ENCODE results near the gene ABHD6.
"Not testable (repeated sequence)": the region's sequence is repeated elsewhere in the genome, so short reads cannot be mapped to it uniquely, and the experiment has no call there.

Gene ABHD6

DNA sequence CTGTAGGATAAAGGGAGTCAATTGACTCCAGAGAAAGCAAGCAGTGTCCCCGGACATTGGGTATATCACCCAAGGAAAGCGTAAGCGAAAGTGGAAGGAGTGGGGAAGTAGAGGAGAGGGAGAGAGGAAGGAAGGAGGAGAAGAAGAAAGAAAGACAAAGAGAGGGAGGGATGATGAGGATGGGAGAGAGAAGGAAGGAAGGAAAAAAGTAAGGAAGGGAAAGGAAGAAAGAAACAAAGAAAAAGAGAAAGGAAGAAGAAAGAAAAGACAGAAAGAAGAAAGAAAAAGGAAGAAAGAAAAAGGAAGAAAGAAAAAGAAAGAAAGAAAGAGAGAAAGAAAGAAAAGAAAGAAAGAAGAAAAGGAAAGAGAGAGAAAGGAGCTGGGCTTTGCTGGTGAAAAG, 27.7 kb upstream of the ABHD6 start:
- no peak for DNase-seq (ENCODE audit: low spot score)

DNA sequence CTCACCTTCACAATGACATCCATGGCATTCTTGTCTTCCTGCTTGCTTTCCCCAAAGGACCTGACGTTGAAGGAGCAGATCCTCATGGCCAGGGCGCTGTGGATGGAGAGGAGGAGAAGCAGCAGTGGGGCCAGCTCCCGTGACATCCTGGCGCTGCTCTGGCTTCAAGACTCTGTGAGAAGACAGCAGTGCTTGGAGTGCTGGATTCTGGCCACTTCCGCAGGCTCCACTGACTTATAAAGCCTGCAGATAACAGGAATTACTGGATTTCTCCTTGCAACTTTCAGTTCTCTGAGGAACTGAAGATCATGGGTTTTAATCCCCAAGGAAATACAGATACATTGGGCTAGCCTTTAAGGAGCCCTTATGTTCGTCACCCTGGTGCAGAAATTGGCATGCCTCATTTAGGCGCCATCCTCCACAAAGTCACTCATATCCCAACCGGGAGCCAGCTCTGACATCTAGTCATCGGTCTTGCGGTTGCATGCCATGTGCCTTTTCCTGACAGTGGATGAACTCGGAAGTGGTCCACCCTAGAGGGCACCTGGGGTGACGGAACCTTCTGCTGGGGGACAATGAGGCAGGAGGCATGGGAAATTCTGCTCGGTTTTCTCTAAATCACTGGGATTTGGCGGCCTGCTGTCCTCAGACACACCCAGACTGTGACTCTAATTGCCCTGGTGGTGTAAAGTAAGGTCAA, 26.7 kb upstream of the ABHD6 start, which contains the start of gene DNASE1L3:
Gene DNASE1L3, minus strand, starts transcription at position 212 of the 700 bp plus-strand sequence. Its CDS starts 66 bp downstream, at position 146.
- no peak for DNase-seq (ENCODE audit: low spot score)

DNA sequence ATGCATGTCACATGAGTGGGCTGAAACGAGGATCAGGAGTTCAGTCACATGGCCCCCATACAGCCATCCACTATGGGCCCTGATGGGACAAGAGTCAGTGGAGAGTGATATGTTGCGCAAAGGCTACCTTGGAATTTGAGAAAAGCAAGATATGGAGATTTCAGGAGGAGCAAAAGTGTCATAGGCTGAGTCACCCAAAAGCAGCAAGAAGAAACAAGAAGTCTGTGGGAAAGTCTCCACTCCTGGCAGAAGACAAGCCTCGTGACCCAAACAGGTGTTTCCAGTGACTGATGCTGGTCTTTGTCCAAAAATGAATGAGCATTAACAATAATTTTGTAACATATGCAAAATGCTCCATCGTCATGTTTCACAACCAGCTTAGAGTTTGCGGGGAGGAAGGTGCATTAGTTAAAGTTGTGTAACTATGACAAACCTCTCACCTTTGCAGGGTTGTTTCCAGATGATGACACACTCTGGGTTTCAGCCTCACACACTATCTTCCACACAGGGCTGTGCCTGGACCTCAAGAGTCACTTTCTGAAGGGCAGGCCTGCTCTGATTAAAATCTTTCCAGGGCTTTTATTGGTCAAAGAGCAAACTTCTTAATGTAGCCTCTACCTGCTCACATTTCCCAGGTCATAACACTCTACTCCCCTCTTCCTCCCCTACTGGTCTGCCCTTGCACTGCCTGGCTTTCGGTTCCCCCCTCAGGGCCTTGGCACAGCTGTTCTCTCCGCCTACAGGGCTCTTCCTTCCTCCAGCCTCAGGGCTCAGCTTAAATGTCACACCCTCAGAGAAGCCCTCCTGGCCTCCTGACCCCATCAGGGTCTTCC, 22.9 kb upstream of the ABHD6 start:
- DNase-seq (ENCODE audit: low spot score) = no peak

DNA sequence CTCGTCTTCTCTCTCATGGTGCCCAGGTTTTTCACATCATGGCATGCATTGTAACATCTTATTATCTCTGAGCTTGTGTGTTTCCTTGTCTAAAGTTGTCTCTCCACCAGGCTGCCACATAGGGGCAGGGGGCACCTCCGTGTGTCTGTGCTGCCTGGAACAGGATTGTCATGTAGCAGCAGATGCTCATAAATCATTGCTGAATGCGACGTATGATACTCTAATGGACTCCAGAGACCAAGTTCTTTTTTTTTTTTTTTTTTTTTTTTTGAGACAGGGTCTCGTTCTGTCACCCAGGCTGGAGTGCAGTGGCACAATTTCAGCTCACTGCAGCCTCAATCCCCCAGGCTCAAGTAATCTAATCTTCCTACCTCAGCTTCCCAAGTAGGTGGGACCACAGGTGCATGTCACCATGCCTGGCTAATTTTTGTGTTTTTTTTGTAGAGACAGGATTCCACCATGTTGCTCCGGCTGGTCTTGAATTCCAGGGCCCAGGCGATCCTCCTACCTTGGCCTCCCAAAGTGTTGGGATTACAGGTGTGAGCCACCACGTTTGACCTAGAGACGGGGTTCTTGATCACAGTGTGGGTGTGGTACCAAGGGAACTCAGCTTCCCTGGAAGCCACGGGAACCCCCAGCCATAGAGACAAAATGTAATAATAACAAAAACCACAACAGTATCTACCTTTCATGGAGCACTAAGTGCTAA, 22.1 kb upstream of the ABHD6 start:
- DNase-seq (ENCODE audit: low spot score) = no peak

DNA sequence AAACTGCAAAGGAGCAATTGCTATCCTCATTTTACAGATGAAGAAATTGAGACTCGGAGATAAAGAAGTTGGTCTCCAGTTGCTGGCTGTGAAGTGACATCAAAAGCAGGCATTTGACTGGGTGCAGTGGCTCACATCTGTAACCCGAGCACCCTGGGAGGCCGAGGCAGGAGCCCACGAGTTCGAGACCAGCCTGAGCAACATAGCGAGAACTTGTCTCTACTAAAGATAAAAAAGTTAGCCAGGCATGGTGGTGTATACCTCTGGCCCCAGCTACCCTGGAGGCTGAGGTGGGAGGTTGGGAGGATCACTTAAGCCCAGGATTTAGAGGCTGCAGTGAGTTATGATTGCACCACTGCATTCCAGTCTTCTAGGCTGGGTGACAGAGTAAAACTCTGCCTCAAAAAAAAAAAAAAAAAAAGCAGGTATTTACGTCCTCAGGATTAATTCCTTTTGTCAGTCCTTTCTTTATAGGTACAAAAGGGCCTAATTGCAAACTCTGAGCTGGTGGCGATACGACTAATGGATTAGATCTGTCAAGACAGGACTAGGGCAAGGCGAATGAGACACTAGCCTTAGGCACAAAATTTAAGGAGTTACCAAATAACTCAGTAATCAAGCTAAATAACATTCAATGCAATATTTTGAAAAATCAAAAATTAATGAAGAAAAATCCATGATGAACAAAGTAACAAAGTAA, 20.9 kb upstream of the ABHD6 start:
- DNase-seq (ENCODE audit: low spot score) = no peak

DNA sequence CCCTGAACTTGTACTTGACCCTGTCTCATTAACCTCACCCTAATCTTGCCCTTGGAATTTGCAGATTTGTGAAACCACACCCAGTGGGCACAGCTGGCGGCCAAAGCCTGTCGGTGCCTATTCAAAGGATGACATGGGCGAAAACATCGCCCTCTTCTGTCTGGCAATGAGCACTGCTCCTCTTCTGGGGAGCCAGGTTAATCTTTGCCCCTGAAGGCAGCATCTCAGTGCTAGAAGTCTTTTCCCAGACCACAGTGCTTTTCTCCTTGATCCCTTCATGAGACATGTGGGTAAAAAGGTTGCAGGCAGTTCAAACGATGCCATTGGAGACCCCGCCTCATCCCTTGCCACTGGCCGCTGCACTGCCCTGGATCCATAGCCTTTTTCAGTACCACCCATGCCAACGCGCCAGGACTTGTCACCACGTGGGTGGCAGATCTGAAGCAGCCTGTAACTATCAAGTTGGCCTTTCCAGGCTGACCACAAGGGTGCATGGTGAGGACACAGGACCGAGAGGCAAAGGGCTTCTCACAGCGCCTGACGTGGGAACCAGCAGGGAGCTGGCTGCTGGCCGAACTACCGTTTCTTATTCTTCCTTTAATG, 20.3 kb upstream of the ABHD6 start:
- peak; percentile 61 for DNase-seq (ENCODE audit: low spot score)

DNA sequence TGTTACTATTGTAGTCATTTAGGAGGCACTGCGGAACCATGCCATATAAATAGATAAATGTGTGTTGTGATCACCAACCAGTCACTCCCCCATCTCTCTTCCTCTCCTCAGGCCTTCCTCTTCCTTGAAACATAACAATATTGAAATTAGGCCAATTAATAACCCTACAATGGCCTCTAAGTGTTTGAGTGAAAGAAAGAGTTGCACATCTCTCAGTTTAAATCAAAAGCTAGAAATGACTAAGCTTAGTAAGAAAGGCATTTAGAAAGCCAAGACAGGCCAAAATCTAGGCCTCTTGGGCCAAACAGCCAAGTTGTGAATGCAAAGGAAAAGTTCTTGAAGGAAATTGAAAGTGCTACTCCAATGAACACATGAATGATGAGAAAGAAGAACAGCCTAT, 18.7 kb upstream of the ABHD6 start:
- no peak for DNase-seq (ENCODE audit: low spot score)

DNA sequence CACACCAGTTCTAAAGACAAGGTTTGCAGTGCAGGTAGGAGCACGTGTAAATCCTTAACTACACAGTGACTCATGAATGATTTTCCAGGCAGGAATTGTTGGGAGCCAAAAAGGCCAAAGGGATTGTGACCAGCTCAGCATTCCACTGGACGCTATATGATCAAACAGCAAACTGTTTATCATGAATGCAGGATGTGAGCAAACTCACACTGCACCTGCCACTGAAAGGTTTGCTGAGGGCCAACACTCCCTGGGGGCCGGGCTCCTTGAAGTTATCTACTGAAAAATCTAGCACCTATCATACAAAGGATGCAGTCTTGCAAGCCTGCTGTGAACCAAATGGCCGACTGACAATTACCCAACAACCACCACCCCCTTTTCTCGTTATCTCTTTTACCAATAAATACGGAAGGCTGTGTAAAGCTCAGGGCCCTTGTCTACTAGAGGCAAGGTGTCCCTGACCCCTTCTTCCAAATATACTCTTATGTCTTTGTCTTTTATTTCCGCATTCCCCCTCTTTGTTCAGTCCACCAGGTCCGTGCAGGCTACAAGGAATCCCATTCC, 15.3 kb upstream of the ABHD6 start:
- no peak for DNase-seq (ENCODE audit: low spot score)

DNA sequence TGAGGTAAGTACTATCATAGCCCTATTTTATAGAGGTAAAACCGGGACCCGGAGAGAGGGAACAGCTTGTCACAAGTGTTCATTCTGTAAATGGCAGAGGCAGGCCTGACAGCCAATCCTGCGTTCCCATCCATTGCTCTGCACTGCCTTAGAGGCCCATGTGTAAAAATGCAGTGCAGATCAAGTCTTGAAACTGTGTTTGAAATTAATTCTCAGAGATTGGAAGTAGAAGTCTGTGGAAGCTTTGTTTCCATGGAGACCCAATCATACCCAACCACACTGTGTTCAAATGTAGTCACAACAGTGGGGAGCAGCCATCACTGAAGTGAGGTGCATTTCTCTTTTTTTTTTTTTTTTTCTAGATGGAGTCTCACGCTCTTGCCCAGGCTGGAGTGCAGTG, 13.7 kb upstream of the ABHD6 start:
- DNase-seq (ENCODE audit: low spot score) = no peak

DNA sequence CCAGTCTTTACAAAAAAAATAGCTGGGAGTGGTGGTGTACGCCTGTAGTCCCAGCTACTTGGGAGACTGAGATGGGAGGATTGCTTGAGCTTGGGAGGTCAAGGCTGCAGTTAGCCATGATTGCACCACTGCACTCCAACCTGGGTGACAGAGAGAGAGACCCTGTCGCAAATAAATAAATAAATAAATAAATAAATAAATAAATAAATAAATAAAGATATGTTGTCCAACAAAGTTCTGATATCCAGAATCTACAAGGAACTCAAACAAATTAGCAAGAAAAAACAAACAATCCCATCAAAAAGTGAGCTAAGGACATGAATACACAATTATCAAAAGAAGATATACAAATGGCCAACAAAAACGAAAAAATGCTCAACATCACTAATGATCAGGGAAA, 9.7 kb upstream of the ABHD6 start:
- DNase-seq (ENCODE audit: low spot score) = not testable (repeated sequence)

DNA sequence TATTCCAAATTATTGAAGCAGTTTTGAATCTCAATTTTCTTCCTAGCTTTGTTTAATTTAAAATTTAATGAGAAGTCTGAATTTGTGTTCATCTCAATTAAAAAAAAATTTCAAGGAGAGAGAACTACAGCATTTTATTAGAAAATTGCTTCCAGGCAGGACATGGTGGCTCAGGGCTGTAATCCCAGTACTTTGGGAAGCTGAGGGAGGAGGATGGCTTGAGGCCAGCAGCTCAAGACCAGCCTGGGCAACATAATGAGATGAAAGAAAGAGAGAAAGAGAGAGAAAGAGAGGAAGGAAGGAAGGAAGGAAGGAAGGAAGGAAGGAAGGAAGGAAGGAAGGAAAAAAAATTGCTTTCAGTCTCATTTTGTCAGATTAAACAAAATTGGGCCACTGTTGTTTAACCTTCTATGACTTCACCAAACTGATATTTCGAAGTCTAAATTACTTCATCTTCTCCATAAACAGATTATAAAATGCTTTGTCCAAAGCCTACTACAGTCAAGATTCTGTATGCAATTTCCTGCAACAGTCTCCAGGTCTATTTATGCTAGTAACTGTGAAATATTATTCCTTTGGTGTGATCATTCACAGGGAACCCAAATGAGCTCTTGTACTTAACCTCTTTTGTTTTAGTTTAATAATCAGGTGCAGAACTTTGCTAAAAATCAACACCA, 6.6 kb upstream of the ABHD6 start:
- no peak for DNase-seq (ENCODE audit: low spot score)

DNA sequence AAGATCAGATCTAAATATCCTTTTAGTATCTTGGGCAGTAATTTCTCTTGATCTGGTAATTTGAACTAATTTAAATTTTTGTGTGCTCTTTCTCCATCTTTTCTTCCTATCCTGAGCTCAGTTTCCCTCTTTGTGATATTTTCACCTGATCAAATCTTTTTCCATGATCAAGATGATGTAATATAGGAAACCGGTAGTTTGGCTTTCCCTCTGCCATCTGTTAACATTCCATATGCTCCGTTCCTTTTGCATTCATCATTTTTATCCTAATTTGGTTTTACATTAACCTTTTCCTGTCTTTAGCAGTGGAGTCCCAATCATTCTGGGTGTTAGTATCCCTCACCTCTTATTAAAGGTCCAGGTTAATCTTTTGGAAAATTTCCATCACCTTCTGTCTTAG, 5.9 kb upstream of the ABHD6 start:
- DNase-seq (ENCODE audit: low spot score) = no peak

DNA sequence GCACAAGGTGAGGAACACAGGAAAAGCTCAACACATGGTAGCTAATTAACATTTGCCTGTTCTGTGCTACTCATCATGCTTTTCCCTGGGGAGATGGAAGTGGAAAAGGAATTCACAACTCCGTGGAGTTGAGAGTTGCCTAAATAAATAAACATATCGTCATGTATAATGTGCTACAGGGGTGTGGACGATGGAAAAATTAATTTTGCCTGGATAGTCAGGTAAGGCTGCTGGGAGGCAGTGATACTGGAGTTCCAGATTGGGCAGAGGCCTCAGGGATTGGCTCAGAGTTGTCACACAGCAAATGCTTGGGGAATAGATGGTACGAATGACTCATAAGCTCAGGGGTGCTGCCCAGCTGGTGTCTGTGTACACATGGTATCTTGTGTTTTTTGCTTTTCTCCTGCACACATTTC, 3.1 kb upstream of the ABHD6 start:
- DNase-seq (ENCODE audit: low spot score) = no peak

DNA sequence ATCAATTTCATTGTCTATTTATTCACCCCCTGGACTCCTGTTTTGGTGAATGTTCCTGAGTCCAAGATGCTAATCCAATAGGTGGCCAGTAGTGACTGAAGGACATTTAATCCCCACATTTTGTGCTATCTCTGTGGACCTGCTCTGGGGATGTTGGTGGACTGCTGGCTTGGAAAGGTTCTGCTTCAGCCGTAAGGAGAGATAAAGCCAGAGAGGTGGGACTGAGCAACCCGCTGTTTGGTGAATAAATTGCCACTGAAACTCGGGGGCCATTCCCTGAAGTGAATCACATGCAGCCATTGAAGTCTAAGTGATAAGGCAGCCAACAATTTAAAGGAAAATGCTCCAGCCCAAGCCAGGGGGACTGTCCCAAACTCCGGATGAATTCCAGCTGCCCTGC, 1.6 kb upstream of the ABHD6 start:
- DNase-seq (ENCODE audit: low spot score) = no peak

DNA sequence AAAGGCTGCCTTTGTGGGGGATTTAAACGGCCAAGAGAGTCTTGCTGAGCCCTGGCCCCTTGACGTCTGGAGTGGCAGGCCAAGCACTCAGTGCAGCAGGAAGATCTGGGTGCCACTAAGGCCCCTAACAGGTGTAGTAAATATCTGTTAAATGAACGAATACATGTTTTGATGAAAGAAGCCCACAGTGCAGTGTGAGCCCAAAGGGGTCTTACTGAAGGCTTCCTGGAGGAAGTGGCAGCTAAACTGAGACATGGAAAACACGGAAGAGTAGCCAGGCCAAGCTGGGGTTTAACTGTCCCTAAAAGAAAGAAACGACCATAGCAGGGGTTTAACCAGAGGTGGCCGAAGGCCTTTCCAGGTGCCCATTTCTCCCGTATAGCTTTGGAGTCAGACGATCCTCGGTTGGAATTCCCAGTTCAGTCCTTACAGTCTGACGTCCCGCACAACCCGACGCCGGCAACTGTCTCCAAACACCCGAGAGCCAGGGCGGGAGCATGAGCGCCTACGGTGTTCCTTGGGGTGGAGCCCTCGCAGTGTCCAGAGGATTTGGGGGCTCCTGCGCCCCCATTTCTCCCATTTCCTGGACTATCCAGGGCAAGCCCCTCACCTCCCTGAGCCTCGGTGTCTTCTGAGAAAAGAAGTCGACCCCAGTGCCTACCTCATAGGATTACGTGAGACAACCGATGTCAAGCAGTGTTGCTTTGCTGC, 910 bp upstream of the ABHD6 start:
- DNase-seq (ENCODE audit: low spot score) = no peak

DNA sequence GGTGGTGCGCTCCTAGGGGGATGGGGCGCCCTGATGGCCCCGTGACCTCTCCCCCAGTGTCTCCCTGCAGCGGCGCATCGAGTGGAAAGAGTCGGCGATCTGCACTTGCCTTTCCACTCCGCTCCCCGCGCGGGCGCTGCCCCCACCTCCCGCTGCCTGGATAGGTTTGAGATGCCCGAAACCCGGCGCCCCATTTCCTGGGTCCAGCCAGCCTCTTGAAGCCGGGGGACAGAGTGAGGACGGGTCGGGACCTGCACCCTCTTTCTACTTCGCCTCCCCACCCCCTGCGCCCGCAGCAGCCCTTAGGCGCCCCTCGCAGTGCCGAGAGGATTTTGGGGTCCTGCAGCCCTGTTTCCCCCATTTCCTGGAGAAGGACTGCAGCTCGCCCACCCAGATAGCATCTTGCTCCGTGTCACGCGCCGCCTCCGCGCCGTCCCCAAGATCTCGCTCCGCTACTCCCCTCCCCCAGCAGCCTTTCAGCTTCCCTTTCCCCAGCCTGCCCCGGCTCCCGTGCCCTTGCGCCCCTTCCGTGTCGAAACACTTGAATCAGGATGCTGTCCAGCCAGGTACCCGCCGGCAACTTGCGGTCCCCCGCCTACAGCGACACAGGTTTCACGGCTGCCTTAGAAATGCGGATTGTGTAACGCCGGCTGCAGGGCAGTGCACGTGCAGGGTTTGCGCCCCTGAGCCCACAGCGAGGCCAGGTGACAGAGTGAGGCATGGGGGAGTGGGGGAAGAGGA, 519 bp downstream of the ABHD6 start:
- DNase-seq (ENCODE audit: low spot score) = peak; percentile 9

DNA sequence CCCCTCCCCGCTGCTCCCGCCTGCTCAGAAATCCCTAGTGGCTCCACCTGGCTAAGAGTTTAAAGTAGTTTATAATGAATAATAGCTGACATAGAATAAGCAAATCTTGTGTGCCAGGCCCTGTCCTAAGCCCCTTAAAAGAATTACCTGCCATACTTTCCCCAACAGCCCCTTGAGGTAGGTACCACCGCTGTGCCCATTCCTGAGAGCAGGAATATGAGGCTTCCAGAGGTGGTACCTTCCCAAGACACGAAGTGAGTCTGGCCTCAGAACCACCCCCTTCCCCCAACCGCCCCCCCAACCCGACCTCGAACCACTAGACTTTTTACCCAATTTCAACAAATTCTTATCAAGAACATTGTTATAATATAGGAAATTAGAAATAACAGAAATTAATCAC, 1.2 kb downstream of the ABHD6 start:
- no peak for DNase-seq (ENCODE audit: low spot score)

DNA sequence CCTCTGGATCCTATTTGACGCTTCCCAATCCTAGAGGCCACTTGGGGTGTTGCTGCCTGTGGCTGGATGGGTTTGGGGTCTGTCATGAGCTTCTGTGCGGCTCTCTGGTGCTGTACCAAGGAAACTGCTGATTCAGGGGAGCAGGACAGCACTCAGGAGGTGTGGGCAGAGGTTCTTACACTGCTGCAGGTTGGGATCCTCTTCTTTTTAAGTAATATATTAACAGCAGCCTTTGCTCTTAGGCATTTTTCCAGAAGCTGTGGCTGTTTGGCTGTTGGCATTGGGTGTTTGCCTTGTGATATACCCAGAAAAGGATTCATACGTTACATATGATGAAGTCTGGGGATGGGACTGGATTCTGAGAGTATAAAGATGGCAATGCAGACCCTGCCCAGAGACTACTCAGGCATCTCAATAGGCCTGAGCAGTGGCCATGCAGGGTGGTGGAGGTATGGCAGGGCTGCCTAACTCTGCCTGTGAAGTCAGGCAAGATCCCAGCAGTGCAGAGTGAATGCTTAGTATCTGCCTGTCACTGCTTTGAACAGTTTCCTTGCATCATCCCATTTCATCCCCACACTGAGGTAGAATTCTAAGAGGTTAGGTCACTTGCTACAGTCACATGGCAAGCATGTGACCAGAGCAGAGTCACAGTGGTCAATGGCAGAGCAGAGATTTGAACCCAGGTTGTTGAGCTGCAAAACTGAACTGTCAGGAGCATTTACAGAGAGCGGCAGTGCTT, 3.9 kb downstream of the ABHD6 start:
- DNase-seq (ENCODE audit: low spot score) = no peak

DNA sequence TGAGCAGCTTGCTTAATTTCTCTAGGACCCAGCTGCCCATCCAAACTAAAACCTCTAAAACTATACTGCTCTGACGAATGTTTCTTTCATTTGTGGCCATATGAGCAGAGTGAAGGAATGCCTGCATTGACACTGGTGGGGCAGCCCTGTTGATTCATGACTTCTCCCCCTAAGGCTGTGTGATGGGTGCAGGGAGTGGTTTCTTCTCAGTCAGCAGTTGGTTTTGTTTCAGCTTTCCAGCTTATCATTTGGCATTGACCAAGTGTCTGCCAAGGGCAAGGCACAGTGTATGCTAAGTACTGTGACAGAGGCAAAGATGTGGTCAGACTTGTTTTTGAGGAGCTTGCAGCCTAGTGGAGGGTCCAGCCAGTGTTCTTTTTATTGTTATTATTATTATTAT, 4.7 kb downstream of the ABHD6 start:
- DNase-seq (ENCODE audit: low spot score) = no peak

Measured in CD4-positive, alpha-beta T cell treated with Interleukin-6 at 100 ng/mL for 8 hours (primary cell).